K562 (cell line): ENCODE results near the gene PLA2G3. TPM values are rescaled to one million over a fixed set of nuclear protein-coding genes. Genes with fewer than 3 reads are reported as not detected.

ENCODE experiments used
- CLOCK ChIP-seq: fragments of 250-450 bp; sonication (Bioruptor Pico); IDR thresholded peaks from 2 replicates; pipeline ENCODE4 v1.4.0; 2020; ENCODE audit warnings: mild to moderate bottlenecking, moderate library complexity, borderline replicate concordance
- DPF2 ChIP-seq: fragments of 450-650 bp; IDR thresholded peaks from 2 replicates; pipeline ENCODE4 v1.6.1; 2016
- GTF2A2 ChIP-seq: IDR thresholded peaks from 2 replicates; pipeline ENCODE4 v1.6.1; 2016; ENCODE audit warnings: mild to moderate bottlenecking, missing genetic modification characterization, missing compliant biosample characterization
- HDAC8 ChIP-seq: fragments of 450-650 bp; IDR thresholded peaks from 2 replicates; pipeline ENCODE4 v1.6.1; 2016; ENCODE audit warnings: mild to moderate bottlenecking, missing genetic modification characterization, moderate library complexity, missing compliant biosample characterization
- IFI16 ChIP-seq: fragments of 250-450 bp; sonication (Bioruptor Pico); IDR thresholded peaks from 2 replicates; pipeline ENCODE4 v2.1.2; 2022; ENCODE audit warnings: mild to moderate bottlenecking, inconsistent platforms
- NCOA4 ChIP-seq: fragments of 450-650 bp; IDR thresholded peaks from 2 replicates; pipeline ENCODE4 v1.6.1; 2018; ENCODE audit warnings: mild to moderate bottlenecking; ENCODE audit not compliant: partially characterized antibody
- NFIX ChIP-seq: fragments of 250-450 bp; sonication (Bioruptor Pico); IDR thresholded peaks from 2 replicates; pipeline ENCODE4 v1.4.0; 2020; ENCODE audit warnings: low read depth, mild to moderate bottlenecking, moderate library complexity
- PHF21A ChIP-seq: fragments of 450-650 bp; IDR thresholded peaks from 2 replicates; pipeline ENCODE4 v1.6.1; 2017; ENCODE audit warnings: low read depth, borderline replicate concordance
- RBM39 ChIP-seq: fragments of 200-400 bp; formaldehyde crosslinking; optimal IDR thresholded peaks from 2 replicates; pipeline ENCODE3; 2018; ENCODE audit warnings: low read depth, low read length
- ZBTB17 ChIP-seq: fragments of 450-650 bp; formaldehyde crosslinking; IDR thresholded peaks from 2 replicates; pipeline ENCODE4 v1.4.0; 2020; ENCODE audit warnings: mild to moderate bottlenecking
- ZC3H4 ChIP-seq: sonication (generic); formaldehyde crosslinking; IDR thresholded peaks from 2 replicates; pipeline ENCODE4 v1.9.0; 2021; ENCODE audit warnings: missing genetic modification reagents, borderline replicate concordance
- ZFPM2 ChIP-seq: fragments of 250-450 bp; sonication (Bioruptor Pico); IDR thresholded peaks from 2 replicates; pipeline ENCODE4 v1.5.1; 2022; ENCODE audit warnings: mild to moderate bottlenecking
- ZNF121 ChIP-seq: sonication (generic); formaldehyde crosslinking; conservative IDR thresholded peaks from 2 replicates; pipeline ENCODE4 v1.8.0; 2022; ENCODE audit warnings: missing genetic modification reagents
- ZNF140 ChIP-seq: fragments of 250-450 bp; sonication (Bioruptor Pico); IDR thresholded peaks from 2 replicates; pipeline ENCODE4 v1.8.0; 2021; ENCODE audit warnings: moderate library complexity, mild to moderate bottlenecking, inconsistent platforms
- ZNF197 ChIP-seq: fragments of 200-800 bp; sonication (Bioruptor generic); IDR thresholded peaks from 2 replicates; pipeline ENCODE4 v1.6.1; 2016; ENCODE audit warnings: low read depth, missing genetic modification characterization, missing compliant biosample characterization
- ZNF41 ChIP-seq: fragments of 250-450 bp; sonication (Bioruptor Pico); conservative IDR thresholded peaks from 2 replicates; pipeline ENCODE4 v1.4.0; 2020; ENCODE audit warnings: mild to moderate bottlenecking
- ZNF699 ChIP-seq: fragments of 250-450 bp; sonication (Bioruptor Pico); IDR thresholded peaks from 2 replicates; pipeline ENCODE4 v1.8.0; 2021; ENCODE audit warnings: mild to moderate bottlenecking, moderate library complexity; ENCODE audit not compliant: insufficient replicate concordance
- polyA plus RNA-seq, 8 experiments: library from polyadenylated mRNA; depleted of rRNA in 4 of 8; stranded (reverse) in 5 of 8; unstranded in 3 of 8; fragments of >200 nt; fragmentation: Nextera tagmentation in 2 of 8; fragmentation: Illumina TruSeq in 1 of 8; extraction: Ambion mirVana in 2 of 8; extraction: Trizol in 1 of 8; gene quantifications; 2 replicates each; pipeline versions ENCODE4 v1.2.1 to v1.2.3, GENCODE V29; 2011 to 2014; ENCODE audit warnings: inconsistent platforms in 1 of 8, missing spikeins in 1 of 8
- total RNA-seq, 7 experiments: library from RNA; depleted of rRNA in 6 of 7; stranded (reverse); fragments of >200 nt in 6 of 7; fragmentation: Illumina TruSeq in 2 of 7; extraction: Trizol in 2 of 7; gene quantifications; 2 replicates each; pipeline versions ENCODE4 v1.2.1 to v1.2.3, GENCODE V29; 2011 to 2021; ENCODE audit warnings: low replicate concordance in 1 of 7
- TF ChIP-seq, protein P1 (sequence below): fragments of 450-650 bp; IDR thresholded peaks from 2 replicates; pipeline ENCODE4 v1.6.1; 2017; ENCODE audit warnings: antibody characterized with exemption
- TF ChIP-seq, protein P2 (sequence below): sonication (generic); formaldehyde crosslinking; IDR thresholded peaks from 2 replicates; pipeline ENCODE4 v1.8.0; 2022; ENCODE audit warnings: mild to moderate bottlenecking, missing genetic modification reagents
- TF ChIP-seq, protein P3 (sequence below): sonication (generic); formaldehyde crosslinking; IDR thresholded peaks from 2 replicates; pipeline ENCODE4 v1.5.0; 2020; ENCODE audit warnings: missing genetic modification reagents

PLA2G3 gene
- total and polyA plus RNA-seq, 9 of the 15 experiments (the other 6 are each of a cell fraction or from before 2014, with no cell fraction given) = 0.18 to 1.4 (median 0.64) TPM

GRCh38 chr22:31084811-31085492 lies 55.4 kb downstream of the PLA2G3 start (continued):
- TF ChIP-seq ZNF41 (CRISPR knock-in tag) (no peak), ZFPM2 (CRISPR knock-in tag) (no peak), DPF2 (no peak), ZNF140 (CRISPR knock-in tag) (no peak), ZNF121 (CRISPR knock-in tag) (no peak), ZBTB17 (CRISPR knock-in tag) (no peak), ZNF197 (no peak), NFIX (CRISPR knock-in tag) (no peak), RBM39 (no peak), NCOA4 (no peak), ZC3H4 (CRISPR knock-in tag) (no peak), PHF21A (no peak), ZNF699 (CRISPR knock-in tag) (no peak), HDAC8 (tag) (no peak), CLOCK (CRISPR knock-in tag) (no peak), IFI16 (CRISPR knock-in tag) (no peak), GTF2A2 (tag) (no peak)
- TF ChIP-seq, protein P1, sequence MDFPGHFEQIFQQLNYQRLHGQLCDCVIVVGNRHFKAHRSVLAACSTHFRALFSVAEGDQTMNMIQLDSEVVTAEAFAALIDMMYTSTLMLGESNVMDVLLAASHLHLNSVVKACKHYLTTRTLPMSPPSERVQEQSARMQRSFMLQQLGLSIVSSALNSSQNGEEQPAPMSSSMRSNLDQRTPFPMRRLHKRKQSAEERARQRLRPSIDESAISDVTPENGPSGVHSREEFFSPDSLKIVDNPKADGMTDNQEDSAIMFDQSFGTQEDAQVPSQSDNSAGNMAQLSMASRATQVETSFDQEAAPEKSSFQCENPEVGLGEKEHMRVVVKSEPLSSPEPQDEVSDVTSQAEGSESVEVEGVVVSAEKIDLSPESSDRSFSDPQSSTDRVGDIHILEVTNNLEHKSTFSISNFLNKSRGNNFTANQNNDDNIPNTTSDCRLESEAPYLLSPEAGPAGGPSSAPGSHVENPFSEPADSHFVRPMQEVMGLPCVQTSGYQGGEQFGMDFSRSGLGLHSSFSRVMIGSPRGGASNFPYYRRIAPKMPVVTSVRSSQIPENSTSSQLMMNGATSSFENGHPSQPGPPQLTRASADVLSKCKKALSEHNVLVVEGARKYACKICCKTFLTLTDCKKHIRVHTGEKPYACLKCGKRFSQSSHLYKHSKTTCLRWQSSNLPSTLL = no peak
- TF ChIP-seq, protein P2, sequence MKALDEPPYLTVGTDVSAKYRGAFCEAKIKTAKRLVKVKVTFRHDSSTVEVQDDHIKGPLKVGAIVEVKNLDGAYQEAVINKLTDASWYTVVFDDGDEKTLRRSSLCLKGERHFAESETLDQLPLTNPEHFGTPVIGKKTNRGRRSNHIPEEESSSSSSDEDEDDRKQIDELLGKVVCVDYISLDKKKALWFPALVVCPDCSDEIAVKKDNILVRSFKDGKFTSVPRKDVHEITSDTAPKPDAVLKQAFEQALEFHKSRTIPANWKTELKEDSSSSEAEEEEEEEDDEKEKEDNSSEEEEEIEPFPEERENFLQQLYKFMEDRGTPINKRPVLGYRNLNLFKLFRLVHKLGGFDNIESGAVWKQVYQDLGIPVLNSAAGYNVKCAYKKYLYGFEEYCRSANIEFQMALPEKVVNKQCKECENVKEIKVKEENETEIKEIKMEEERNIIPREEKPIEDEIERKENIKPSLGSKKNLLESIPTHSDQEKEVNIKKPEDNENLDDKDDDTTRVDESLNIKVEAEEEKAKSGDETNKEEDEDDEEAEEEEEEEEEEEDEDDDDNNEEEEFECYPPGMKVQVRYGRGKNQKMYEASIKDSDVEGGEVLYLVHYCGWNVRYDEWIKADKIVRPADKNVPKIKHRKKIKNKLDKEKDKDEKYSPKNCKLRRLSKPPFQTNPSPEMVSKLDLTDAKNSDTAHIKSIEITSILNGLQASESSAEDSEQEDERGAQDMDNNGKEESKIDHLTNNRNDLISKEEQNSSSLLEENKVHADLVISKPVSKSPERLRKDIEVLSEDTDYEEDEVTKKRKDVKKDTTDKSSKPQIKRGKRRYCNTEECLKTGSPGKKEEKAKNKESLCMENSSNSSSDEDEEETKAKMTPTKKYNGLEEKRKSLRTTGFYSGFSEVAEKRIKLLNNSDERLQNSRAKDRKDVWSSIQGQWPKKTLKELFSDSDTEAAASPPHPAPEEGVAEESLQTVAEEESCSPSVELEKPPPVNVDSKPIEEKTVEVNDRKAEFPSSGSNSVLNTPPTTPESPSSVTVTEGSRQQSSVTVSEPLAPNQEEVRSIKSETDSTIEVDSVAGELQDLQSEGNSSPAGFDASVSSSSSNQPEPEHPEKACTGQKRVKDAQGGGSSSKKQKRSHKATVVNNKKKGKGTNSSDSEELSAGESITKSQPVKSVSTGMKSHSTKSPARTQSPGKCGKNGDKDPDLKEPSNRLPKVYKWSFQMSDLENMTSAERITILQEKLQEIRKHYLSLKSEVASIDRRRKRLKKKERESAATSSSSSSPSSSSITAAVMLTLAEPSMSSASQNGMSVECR (CRISPR knock-in tag) = no peak
- TF ChIP-seq, protein P3, sequence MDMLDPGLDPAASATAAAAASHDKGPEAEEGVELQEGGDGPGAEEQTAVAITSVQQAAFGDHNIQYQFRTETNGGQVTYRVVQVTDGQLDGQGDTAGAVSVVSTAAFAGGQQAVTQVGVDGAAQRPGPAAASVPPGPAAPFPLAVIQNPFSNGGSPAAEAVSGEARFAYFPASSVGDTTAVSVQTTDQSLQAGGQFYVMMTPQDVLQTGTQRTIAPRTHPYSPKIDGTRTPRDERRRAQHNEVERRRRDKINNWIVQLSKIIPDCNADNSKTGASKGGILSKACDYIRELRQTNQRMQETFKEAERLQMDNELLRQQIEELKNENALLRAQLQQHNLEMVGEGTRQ (CRISPR knock-in tag) = no peak
